AG09309 (cell line): ENCODE measurements around the gene TMEM222.

Experiments used
- DNase-seq: peaks from one replicate; pipeline ENCODE4 v3.0.0-alpha.2; 2010; ENCODE audit warnings: low read depth
- H3K4me3 ChIP-seq: 2 replicates; pipeline ENCODE4 v1.5.1; 2011; ENCODE audit warnings: mild to moderate bottlenecking, low read depth, low read length, moderate library complexity; ENCODE audit not compliant: control insufficient read depth
- TF ChIP-seq, protein P1 (sequence below): IDR thresholded peaks from 2 replicates; pipeline ENCODE4 v1.5.1; 2011; ENCODE audit warnings: mild to moderate bottlenecking, low read depth, low read length, inconsistent platforms; ENCODE audit not compliant: insufficient read depth, control insufficient read depth; ENCODE audit errors: missing control alignments

The TMEM222 gene

DNA sequence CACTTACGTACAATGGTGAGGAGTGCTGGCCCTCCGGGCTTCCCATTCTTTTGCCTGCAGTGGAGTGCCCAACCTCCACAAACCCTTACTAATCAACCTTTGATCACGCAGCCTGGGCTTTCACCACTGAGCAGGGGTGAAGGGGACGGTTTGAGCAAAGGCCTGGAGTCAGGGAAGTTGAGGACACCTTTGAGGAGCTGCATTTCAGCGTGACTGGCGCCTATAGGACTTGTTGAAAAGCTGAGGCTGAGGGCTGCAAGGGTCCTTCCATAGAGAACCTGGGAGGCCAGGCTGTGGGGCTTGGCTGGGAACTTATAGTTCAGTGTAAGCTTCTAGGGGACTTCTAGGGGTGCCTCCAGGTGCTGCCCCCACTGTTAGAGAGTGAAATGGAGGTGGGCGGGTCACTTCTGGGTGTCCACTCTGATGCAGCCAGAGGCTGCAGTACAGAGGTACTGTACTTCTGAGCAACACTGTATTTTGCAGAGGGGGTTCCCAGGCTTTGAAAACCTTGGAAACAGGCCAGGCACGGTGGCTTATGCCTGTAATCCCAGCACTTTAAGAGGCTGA lies 29.7 kb downstream of the TMEM222 start:
- H3K4me3 ChIP-seq, result no peak overlapping the region

DNA sequence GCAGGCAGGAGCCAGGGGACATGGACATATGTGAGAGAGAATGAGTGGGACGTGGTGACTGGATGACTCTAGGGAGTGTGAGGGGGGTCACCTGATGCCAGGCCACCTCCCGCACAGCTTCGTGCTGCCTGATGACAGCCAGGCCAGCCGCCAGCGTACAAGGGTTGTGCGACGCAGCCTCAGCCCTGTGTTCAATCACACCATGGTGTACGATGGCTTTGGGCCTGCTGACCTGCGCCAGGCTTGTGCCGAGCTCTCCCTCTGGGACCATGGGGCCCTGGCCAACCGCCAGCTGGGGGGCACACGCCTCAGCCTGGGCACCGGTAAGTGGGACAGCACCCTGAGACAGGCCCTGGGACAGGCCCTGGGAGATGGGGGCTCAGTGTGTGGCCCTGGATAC lies 31.2 kb downstream of the TMEM222 start:
- H3K4me3 ChIP-seq, result no peak overlapping the region
- TF ChIP-seq, protein P1, sequence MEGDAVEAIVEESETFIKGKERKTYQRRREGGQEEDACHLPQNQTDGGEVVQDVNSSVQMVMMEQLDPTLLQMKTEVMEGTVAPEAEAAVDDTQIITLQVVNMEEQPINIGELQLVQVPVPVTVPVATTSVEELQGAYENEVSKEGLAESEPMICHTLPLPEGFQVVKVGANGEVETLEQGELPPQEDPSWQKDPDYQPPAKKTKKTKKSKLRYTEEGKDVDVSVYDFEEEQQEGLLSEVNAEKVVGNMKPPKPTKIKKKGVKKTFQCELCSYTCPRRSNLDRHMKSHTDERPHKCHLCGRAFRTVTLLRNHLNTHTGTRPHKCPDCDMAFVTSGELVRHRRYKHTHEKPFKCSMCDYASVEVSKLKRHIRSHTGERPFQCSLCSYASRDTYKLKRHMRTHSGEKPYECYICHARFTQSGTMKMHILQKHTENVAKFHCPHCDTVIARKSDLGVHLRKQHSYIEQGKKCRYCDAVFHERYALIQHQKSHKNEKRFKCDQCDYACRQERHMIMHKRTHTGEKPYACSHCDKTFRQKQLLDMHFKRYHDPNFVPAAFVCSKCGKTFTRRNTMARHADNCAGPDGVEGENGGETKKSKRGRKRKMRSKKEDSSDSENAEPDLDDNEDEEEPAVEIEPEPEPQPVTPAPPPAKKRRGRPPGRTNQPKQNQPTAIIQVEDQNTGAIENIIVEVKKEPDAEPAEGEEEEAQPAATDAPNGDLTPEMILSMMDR, result no peak
- DNase-seq, result no peak

More for the DNA sequence above, 29.7 kb downstream of the TMEM222 start:
- DNase-seq, result no peak
- TF ChIP-seq, protein P1, result no peak

DNA sequence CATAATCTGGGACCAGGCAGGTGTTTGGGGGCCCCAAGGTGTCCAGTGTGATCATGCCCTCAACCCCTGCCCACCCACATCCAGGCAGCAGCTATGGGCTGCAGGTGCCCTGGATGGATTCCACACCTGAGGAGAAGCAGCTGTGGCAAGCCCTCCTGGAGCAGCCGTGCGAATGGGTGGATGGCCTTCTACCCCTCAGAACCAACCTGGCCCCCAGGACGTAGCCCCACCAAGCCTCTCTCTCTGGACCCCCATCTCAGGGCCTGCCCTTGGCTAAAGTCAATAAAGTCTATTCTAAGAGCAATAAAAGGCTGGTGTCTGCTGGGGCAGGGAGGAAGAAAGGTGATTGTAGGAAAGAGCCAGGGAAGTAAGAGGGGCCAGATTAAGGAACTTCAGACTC lies 31.7 kb downstream of the TMEM222 start:
- TF ChIP-seq, protein P1, result no peak
- no peak for DNase-seq
- H3K4me3 ChIP-seq, result no peak overlapping the region

DNA sequence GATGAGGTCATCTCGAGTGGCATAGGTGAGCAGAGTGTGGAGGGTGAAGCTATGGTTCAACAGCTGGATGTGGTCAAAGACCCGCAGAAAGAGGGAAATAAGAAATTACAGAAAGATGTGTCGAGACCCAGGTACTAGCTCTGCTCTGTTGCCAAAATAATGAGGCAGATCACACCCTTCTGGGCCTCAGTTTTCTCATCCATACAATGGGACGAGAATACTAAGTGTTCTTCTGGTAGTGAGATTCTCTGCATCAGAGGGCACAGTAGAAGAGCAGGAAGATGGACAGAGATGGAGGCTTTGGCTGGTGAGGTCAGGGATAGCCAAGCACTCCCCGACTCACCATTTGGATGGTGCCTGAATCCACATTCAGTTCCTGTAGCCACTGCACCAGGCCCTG lies 33.7 kb downstream of the TMEM222 start:
- H3K4me3 ChIP-seq, result no peak overlapping the region
- TF ChIP-seq, protein P1, result no peak
- DNase-seq, result no peak

DNA sequence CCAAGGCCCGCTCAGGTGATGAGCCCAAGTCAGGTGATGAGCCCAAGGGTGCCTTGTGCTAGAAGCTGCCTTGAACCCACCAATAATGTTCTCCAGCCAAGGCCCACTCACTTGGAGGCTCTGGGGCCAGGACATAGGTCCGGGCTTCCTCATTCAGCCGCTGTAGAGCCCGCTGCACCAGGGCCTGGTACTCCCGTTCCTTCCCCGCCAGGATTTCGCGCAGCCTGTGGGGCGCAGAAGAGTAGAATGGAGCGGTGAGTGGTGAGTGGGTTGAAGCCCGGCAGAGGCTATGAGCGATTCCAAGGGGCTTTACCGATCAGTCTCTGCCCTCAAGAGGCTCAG lies 34.3 kb downstream of the TMEM222 start:
- H3K4me3 ChIP-seq, result no peak overlapping the region
- TF ChIP-seq, protein P1, result no peak
- DNase-seq, result no peak

DNA sequence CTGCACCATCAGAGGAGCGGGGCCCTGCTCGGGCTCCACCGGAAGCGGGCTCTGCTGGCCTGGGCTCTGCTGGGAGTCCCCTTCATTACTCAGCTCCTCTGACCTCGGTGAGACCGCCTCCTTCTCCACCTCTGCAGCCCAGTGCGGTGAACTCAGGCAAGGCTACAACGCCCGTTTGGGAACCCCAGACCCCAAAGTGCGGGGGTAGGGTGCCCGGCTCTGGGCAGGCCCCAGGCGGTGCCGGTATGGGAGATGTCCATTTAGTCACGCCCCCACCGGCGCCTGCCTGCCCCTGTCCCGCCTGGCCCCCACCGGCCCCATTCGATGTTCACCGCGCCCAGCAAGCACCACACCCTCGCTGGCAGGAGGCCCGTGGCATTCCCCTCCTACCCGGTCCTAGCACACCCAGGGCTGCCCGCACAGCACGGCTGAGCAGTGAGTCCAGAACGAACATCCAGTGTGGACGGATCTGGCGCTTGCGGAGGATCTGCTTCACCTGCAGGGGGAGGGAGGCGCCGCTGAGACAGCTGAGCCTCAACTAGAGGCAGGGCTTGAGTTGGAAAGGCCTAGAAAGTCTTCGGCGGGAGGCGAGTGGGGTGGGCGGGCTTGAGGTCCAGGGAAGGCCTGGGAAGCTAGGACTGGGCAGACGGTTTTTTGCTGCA lies 34.8 kb downstream of the TMEM222 start:
- TF ChIP-seq, protein P1, result no peak
- no peak overlapping the region for H3K4me3 ChIP-seq
- DNase-seq, result no peak
